Stomach (tissue), 4 donors: ENCODE measurements around the gene STXBP6.

Experiments used
- CTCF ChIP-seq, 7 experiments: fragments of 450-650 bp in 4 of 7; fragments of 200-600 bp in 3 of 7; sonication (generic) in 3 of 7; IDR thresholded peaks; one replicate each; pipeline ENCODE4 v1.5.1; 2016 to 2019; ENCODE audit warnings: antibody characterized with exemption in 7 of 7, control low read depth in 2 of 7, mild to moderate bottlenecking in 1 of 7
- EP300 ChIP-seq: sonication (generic); formaldehyde crosslinking; IDR thresholded peaks from one replicate; pipeline ENCODE4 v1.6.1; 2017; ENCODE audit warnings: antibody characterized with exemption
- POLR2A ChIP-seq, 4 donors: fragments of 450-650 bp; IDR thresholded peaks; one replicate each; pipeline ENCODE4 v1.6.1; 2016; ENCODE audit warnings: antibody characterized with exemption in 4 of 4, control low read depth in 2 of 4, mild to moderate bottlenecking in 1 of 4, moderate library complexity in 1 of 4

GRCh38 chr14:24904533-24904932 is 145.4 kb downstream of the STXBP6 start:
- no peak for TF ChIP-seq CTCF (IDR thresholded peaks at IDR 0.05)
- TF ChIP-seq POLR2A (IDR thresholded peaks at IDR 0.05) = no peak
- TF ChIP-seq EP300 = no peak
